Vein endothelial cell (primary cell): ENCODE measurements around the gene GYS1. TPM values are rescaled to one million over a fixed set of nuclear protein-coding genes. Genes with fewer than 3 reads are reported as not detected.

Source experiments
- small RNA-seq: library from RNA; depleted of rRNA; stranded (forward); fragments of <200 nt; gene quantifications from one replicate; pipeline ENCODE3, GENCODE V24; 2012
- total RNA-seq: library from RNA; depleted of rRNA; stranded (reverse); fragments of >200 nt; gene quantifications from 2 replicates; pipeline ENCODE4 v1.2.3, GENCODE V29; 2012

Gene GYS1
- 48.0 and 49.0 TPM in 2 replicates for total RNA-seq

GRCh38 chr19:48993175-48994034 lies at the start of gene GYS1, which contains the start of gene RUVBL2:
Gene GYS1 (minus strand): TSS chr19:48993309. CDS start chr19:48993112, 197 bp downstream.
Gene RUVBL2 (plus strand): TSS chr19:48993887. CDS start chr19:48993912, 25 bp downstream.

DNA sequence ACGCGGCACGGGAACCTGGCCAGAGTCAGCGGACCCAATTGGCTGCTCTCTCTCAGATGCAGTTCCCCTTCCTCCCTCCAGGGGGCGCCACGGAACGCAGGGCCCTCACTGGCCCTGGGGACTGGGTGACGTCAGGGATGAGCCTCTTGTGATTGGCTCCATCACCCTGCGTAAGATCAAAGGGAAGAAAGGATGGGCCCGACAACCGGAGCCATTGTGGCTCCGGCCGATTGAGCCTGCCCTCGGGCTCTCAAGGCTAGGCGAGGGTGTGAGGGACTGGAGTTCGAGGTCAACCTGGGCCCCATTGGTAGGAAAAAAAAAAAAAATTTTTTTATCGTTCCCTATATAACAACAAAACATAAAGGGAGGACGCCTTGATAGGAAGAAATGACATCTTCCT lies 43.7 kb upstream of the GYS1 start, which contains the start of gene CGB1:
TSS of gene CGB1 (minus strand) at position 81 of the 400 bp plus-strand sequence. CDS start 184 bp downstream, outside the sequence.

DNA sequence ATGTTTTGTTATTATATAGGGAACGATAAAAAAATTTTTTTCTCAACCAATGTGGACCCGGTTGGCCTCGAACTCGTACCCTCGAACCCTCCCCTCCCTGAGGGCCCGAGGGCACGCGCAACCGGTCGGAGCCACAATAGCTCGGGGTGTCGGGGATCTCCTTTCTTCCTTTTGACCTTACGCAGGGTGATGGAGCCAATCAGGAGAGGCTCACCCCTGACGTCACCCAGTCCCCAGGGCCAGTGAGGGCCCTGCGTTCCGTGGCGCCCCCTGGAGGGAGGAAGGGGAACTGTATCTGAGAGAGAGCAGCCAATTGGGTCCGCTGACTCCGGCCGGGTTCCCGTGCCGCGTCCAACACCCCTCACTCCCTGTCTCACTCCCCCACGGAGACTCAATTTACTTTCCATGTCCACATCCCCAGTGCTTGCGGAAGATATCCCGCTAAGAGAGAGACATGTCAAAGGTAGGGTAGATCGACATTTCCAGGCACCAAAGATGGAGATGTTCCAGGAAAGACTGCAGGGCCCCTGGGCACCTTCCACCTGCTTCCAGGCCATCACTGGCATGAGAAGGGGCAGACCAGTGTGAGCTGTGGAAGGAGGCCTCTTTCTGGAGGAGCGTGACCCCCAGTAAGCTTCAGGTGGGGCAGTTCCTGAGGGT lies 38.7 kb upstream of the GYS1 start, which contains the start of gene CGB2:
TSS of gene CGB2 (plus strand) at position 249 of the 660 bp plus-strand sequence. CDS start at position 455, 206 bp downstream.

GRCh38 chr19:49024233-49024632 lies 31.1 kb upstream of the GYS1 start, which contains the start of gene CGB3:
Gene CGB3 (minus strand): TSS chr19:49024333. CDS start chr19:49023971, 362 bp downstream.

DNA sequence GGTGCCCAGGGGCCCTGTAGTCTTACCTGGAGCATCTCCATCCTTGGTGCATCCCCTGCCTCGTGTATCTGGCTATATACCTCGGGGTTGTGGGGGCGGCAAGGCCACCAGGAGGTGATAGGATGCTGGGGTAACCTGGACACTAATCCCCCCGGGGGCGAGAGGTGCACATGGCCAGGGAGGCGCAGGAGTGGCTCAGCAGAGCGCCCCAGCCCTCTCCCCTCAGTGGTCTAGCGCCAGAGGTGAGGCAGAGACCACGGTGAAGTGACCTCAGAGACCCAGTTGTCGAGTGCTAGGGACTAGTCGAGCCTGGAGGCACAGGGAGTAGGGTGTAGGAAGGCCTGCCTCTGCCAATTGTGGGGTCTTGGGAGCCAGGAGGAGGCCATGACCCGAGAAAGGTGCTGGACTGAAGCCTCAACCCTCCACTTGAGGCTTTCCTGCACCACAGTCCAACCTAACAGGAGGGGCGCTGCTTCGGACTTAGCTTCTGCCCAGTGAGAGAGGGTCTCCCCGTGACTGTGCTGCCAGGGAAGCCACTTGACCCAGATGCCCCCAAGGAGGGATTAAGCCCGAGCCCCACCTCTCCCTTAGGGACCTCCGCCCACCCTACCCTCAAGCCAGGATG lies 24.0 kb upstream of the GYS1 start, which contains the start of gene LHB:
TSS of gene LHB (minus strand) at position 51 of the 625 bp plus-strand sequence. CDS start at position 41, 10 bp downstream.

GRCh38 chr19:48965040-48965805 lies 27.9 kb downstream of the GYS1 start, which contains the start of gene FTL:
Gene FTL (plus strand): TSS chr19:48965309. CDS start chr19:48965508, 199 bp downstream.

DNA sequence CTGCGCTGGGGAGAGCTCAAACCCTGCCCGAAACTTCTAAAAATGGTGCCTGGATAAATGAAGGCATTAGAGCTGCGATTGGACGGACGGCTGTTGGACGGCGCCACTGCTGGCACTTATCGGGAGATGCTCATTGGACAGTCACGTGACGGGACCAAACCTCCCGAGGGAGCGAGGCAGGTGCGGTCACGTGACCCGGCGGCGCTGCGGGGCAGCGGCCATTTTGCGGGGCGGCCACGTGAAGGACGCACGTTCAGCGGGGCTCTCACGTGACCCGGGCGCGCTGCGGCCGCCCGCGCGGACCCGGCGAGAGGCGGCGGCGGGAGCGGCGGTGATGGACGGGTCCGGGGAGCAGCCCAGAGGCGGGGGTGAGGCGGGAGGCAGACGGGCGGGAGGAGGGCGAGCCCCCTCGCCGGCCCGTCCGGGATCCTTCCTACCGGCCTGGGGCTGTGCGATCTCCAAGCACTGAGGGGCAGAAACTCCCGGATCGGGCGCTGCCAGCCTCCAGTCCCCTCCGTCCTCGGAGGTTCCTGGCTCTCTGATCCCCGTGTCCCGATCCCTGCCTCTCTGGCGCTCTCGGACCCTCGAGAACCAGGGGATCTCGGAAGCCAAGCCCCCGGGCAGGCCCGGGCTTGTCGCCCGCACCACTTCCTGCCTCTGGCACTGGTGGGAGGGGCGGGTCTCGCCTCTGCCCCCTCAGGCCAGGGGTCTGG lies 38.4 kb downstream of the GYS1 start, which contains the start of gene BAX:
TSS of gene BAX (plus strand) at position 281 of the 713 bp plus-strand sequence. CDS start at position 335, 54 bp downstream.

GRCh38 chr19:48933382-48933932 lies 59.7 kb downstream of the GYS1 start, which contains the start of gene DHDH:
Gene DHDH (plus strand): TSS chr19:48933699. CDS start chr19:48933722, 23 bp downstream.

Small RNAs within 50 kb of the gene (small RNA-seq; reads per million reads assigned to genes)
- gene AC026803.1 (not detected), gene MIR6798 (not detected)

Other genes starting within 250 kb of the GYS1 start
- under 0.01 and 0.29 TPM in 2 replicates for gene IZUMO1, start 246.4 kb downstream of the GYS1 start, total RNA-seq
- gene FUT1, start 240.7 kb downstream of the GYS1 start, total RNA-seq, result 6.5 and 8.5 TPM in 2 replicates
- gene FGF21, start 237.8 kb downstream of the GYS1 start, total RNA-seq, result not detected in 2 replicates
- gene BCAT2, start 182.3 kb downstream of the GYS1 start, total RNA-seq, result 39.9 and 55.5 TPM in 2 replicates
- 0.98 and 3.5 TPM in 2 replicates for gene HSD17B14, start 156.8 kb downstream of the GYS1 start, total RNA-seq
- 2.0 and 5.6 TPM in 2 replicates for gene PLEKHA4, start 124.7 kb downstream of the GYS1 start, total RNA-seq
- gene PPP1R15A, start 120.9 kb downstream of the GYS1 start, total RNA-seq, result 45.4 and 49.8 TPM in 2 replicates
- not detected in 2 replicates for gene TULP2, start 94.6 kb downstream of the GYS1 start, total RNA-seq
- 151 and 295 TPM in 2 replicates for gene NUCB1, start 93.0 kb downstream of the GYS1 start, total RNA-seq
- gene DHDH, start 59.6 kb downstream of the GYS1 start, total RNA-seq, result not detected in 2 replicates
- gene BAX, start 38.4 kb downstream of the GYS1 start, total RNA-seq, result 78.0 and 157 TPM in 2 replicates
- gene FTL, start 28.0 kb downstream of the GYS1 start, total RNA-seq, result 1,333 and 1,656 TPM in 2 replicates
- gene RUVBL2, start 578 bp upstream of the GYS1 start, total RNA-seq, result 210 and 250 TPM in 2 replicates
- 0.48 TPM in 1 of 2 replicates, not detected in the other for gene LHB, start 23.8 kb upstream of the GYS1 start, total RNA-seq
- not detected in 2 replicates for gene CGB3, start 31.0 kb upstream of the GYS1 start, total RNA-seq
- not detected in 2 replicates for gene CGB2, start 38.6 kb upstream of the GYS1 start, total RNA-seq
- not detected in 2 replicates for gene CGB1, start 43.6 kb upstream of the GYS1 start, total RNA-seq
- gene CGB5, start 50.5 kb upstream of the GYS1 start, total RNA-seq, result not detected in 2 replicates
- not detected in 2 replicates for gene CGB8, start 55.8 kb upstream of the GYS1 start, total RNA-seq
- 0.10 TPM in 1 of 2 replicates, not detected in the other for gene CGB7, start 64.4 kb upstream of the GYS1 start, total RNA-seq
- not detected in 2 replicates for gene NTF4, start 71.5 kb upstream of the GYS1 start, total RNA-seq
- not detected in 2 replicates for gene KCNA7, start 79.4 kb upstream of the GYS1 start, total RNA-seq
- 143 and 171 TPM in 2 replicates for gene SNRNP70, start 92.1 kb upstream of the GYS1 start, total RNA-seq
- gene LIN7B, start 121.1 kb upstream of the GYS1 start, total RNA-seq, result 0.76 and 2.6 TPM in 2 replicates
- 0.48 TPM in 1 of 2 replicates, not detected in the other for gene C19orf73, start 125.8 kb upstream of the GYS1 start, total RNA-seq
- 2.8 and 4.9 TPM in 2 replicates for gene PPFIA3, start 126.2 kb upstream of the GYS1 start, total RNA-seq
- gene HRC, start 162.1 kb upstream of the GYS1 start, total RNA-seq, result not detected in 2 replicates
- gene TRPM4, start 164.5 kb upstream of the GYS1 start, total RNA-seq, result 19.7 and 33.6 TPM in 2 replicates